Liver (tissue), 9 donors: Measurements from ENCODE around the gene ALG12. TPM values are rescaled to one million over a fixed set of nuclear protein-coding genes. Genes with fewer than 3 reads are reported as not detected.

ENCODE experiments used
- DNase-seq: peaks from one replicate; pipeline ENCODE4 v3.0.0-alpha.2; 2017; ENCODE audit warnings: low spot score
- H3K27ac ChIP-seq, 2 donors: one replicate each; pipeline ENCODE4 v1.7.0; 2013; ENCODE audit warnings: inconsistent platforms in 2 of 2, low read length in 2 of 2, control low read depth in 1 of 2, low read depth in 1 of 2, mild to moderate bottlenecking in 1 of 2
- H3K27me3 ChIP-seq, 4 donors: one replicate each; pipeline versions ENCODE4 v1.6.1 to v1.7.0; 2013; ENCODE audit warnings: low read length in 3 of 4, inconsistent platforms in 1 of 4, mild to moderate bottlenecking in 1 of 4, moderate library complexity in 1 of 4; ENCODE audit not compliant: control insufficient read depth in 4 of 4, insufficient read depth in 4 of 4
- H3K36me3 ChIP-seq, 4 donors: one replicate each; pipeline versions ENCODE4 v1.6.1 to v1.7.0; 2013; ENCODE audit warnings: low read length in 3 of 4, mild to moderate bottlenecking in 3 of 4, low read depth in 1 of 4, moderate library complexity in 1 of 4; ENCODE audit not compliant: control insufficient read depth in 4 of 4, insufficient read depth in 3 of 4
- H3K4me1 ChIP-seq, 4 donors: one replicate each; pipeline versions ENCODE4 v1.6.1 to v1.7.0; 2013; ENCODE audit warnings: low read length in 3 of 4, mild to moderate bottlenecking in 3 of 4, moderate library complexity in 1 of 4; ENCODE audit not compliant: control insufficient read depth in 4 of 4, insufficient read depth in 4 of 4
- H3K4me3 ChIP-seq, 3 donors: one replicate each; pipeline versions ENCODE4 v1.6.1 to v1.7.0; 2013; ENCODE audit warnings: low read length in 3 of 3, control low read depth in 1 of 3, low read depth in 1 of 3, mild to moderate bottlenecking in 1 of 3
- H3K9ac ChIP-seq, 2 donors: one replicate each; pipeline ENCODE4 v1.7.0; 2013; ENCODE audit warnings: low read length in 2 of 2, mild to moderate bottlenecking in 2 of 2, moderate library complexity in 2 of 2, control low read depth in 1 of 2, low read depth in 1 of 2
- H3K9me3 ChIP-seq, 4 donors: one replicate each; pipeline versions ENCODE4 v1.6.1 to v1.7.0; 2013; ENCODE audit warnings: low read length in 3 of 4; ENCODE audit not compliant: control insufficient read depth in 4 of 4
- EGR1 ChIP-seq, 2 donors: IDR thresholded peaks; 2 replicates each; pipeline ENCODE4 v1.6.1; 2016 to 2018; ENCODE audit warnings: antibody characterized with exemption in 2 of 2, low read depth in 2 of 2
- FOXA1 ChIP-seq: IDR thresholded peaks from 2 replicates; pipeline ENCODE4 v1.6.1; 2016; ENCODE audit warnings: antibody characterized with exemption
- GABPA ChIP-seq, 2 donors: IDR thresholded peaks in 1 of 2; conservative IDR thresholded peaks in 1 of 2; 2 replicates each; pipeline ENCODE4 v1.6.1; 2016; ENCODE audit warnings: antibody characterized with exemption in 2 of 2, mild to moderate bottlenecking in 1 of 2, moderate library complexity in 1 of 2
- HNF4A ChIP-seq, 2 donors: conservative IDR thresholded peaks; 2 replicates each; pipeline ENCODE4 v1.6.1; 2016; ENCODE audit warnings: antibody characterized with exemption in 2 of 2, mild to moderate bottlenecking in 2 of 2
- HNF4G ChIP-seq: IDR thresholded peaks from 2 replicates; pipeline ENCODE4 v1.6.1; 2016; ENCODE audit warnings: antibody characterized with exemption
- JUND ChIP-seq, 2 donors: IDR thresholded peaks; 2 replicates each; pipeline ENCODE4 v1.6.1; 2016; ENCODE audit warnings: antibody characterized with exemption in 2 of 2
- NR2F2 ChIP-seq: IDR thresholded peaks from 2 replicates; pipeline ENCODE4 v1.6.1; 2016; ENCODE audit warnings: antibody characterized with exemption
- RAD21 ChIP-seq, 2 donors: IDR thresholded peaks; 2 replicates each; pipeline ENCODE4 v1.6.1; 2016; ENCODE audit warnings: antibody characterized with exemption in 2 of 2, mild to moderate bottlenecking in 2 of 2
- RXRA ChIP-seq, 2 donors: IDR thresholded peaks; 2 replicates each; pipeline ENCODE4 v1.6.1; 2017 to 2018; ENCODE audit warnings: antibody characterized with exemption in 2 of 2, mild to moderate bottlenecking in 1 of 2
- SP1 ChIP-seq: IDR thresholded peaks from 2 replicates; pipeline ENCODE4 v1.6.1; 2018; ENCODE audit warnings: antibody characterized with exemption, mild to moderate bottlenecking
- TAF1 ChIP-seq: conservative IDR thresholded peaks from 2 replicates; pipeline ENCODE4 v1.6.1; 2016; ENCODE audit warnings: antibody characterized with exemption, mild to moderate bottlenecking
- YY1 ChIP-seq: IDR thresholded peaks from 2 replicates; pipeline ENCODE4 v1.6.1; 2016; ENCODE audit warnings: antibody characterized with exemption, mild to moderate bottlenecking
- WGBS: extraction: QIAGEN DNeasy Blood & Tissue Kit; methylation state at CpG from one replicate; pipeline ENCODE4 v1.1.7; 2013; 5-methylcytosine and 5-hydroxymethylcytosine counted together
- polyA plus RNA-seq, 2 donors: library from polyadenylated mRNA; stranded (reverse) in 1 of 2; unstranded in 1 of 2; fragments of 200-250 nt in 1 of 2; fragments of >200 nt in 1 of 2; fragmentation: Nextera tagmentation in 1 of 2; extraction: Ambion mirVana in 1 of 2; gene quantifications; one replicate each; pipeline versions ENCODE4 v1.2.1 to v1.2.3, GENCODE V29; 2013 to 2015
- total RNA-seq, 2 donors: library from RNA; depleted of rRNA; stranded (reverse); fragments of >200 nt; gene quantifications; one replicate each; pipeline ENCODE4 v1.2.3, GENCODE V29; 2014
- TF ChIP-seq, protein P1 (sequence below): IDR thresholded peaks from 2 replicates; pipeline ENCODE4 v1.6.1; 2016; ENCODE audit warnings: antibody characterized with exemption
- TF ChIP-seq, protein P2 (sequence below): fragments of 150-350 bp; IDR thresholded peaks from 2 replicates; pipeline ENCODE4 v1.5.1; 2017; ENCODE audit warnings: improper control_type of control experiment, low read depth, low read length; ENCODE audit not compliant: missing input control
- donor health status: healthy.
- donor health status: healthy.
- donor health status: healthy.
- donor health status: healthy.
- donor health status: healthy.

ALG12 gene
- total and polyA plus RNA-seq, 4 donors, result 10.4 to 20.2 (median 14.0) TPM

DNA sequence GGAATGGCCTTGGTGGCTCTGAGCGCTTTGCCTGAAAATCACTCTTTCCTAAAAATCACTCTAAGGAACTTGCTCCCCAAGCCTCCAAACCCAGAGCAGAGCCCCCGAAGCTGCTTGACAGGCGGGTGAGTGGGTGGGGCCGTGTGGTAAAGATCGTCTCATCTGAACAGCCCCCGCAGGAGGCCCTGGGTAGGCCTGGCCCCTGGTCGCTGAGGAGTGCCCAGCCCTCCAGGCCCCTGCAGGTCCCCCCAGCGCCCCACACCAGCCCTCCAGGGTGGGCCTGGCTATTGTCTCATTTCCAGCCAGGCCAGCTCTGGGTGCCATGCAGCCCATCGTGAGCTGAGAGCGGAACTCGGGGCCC, 25.1 kb upstream of the ALG12 start:
- H3K9ac ChIP-seq, result no peak overlapping the region

DNA sequence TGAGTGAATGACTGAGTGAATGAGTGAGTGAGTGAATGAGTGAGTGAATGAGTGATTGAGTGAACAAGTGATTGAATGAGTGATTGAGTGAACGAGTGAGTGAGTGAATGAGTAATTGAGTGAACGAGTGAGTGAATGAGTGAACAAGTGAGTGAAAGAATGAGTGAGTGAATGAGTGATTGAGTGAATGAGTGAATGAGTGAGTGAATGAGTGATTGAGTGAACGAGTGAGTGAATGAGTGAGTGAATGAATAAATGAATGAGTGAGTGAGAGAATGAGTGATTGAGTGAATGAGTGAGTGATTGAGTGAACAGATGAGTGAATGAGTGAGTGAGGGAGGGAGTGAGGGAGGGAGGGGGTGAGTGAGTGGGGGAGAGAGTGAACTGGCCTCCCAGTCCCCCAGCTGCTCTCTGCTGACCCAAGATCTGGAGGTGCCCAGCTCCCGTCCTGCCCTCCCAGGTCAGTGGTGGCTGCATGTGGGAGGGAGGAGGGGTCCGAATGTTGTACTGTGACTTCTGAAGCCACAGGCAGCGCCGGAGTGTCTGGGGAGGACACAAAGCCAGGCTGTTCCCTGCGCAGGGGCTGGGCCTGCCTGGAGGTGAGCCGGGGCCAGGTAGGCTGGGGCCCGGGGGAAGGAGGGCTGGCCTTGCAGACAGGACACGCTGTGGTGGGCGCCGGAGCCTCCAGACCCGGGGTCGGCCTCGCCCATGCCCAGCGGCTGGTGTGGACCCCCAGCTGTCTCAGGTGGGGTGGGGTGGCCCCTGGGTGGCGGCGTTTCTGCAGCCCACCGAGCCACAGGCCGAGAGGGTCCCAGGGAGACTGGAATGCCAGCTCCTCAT, 24.5 kb upstream of the ALG12 start:
- no peaks in the 10 kb centered on the region for H3K9me3 ChIP-seq
- no peak for TF ChIP-seq EGR1 (IDR thresholded peaks at IDR 0.05; ENCODE audit: low read depth in 2 of 2)
- no peak for TF ChIP-seq HNF4G
- no peak for TF ChIP-seq YY1
- no peak for TF ChIP-seq RAD21 (IDR thresholded peaks at IDR 0.05)
- no peak for TF ChIP-seq HNF4A (conservative IDR thresholded peaks at IDR 0.05)
- TF ChIP-seq, protein P1, sequence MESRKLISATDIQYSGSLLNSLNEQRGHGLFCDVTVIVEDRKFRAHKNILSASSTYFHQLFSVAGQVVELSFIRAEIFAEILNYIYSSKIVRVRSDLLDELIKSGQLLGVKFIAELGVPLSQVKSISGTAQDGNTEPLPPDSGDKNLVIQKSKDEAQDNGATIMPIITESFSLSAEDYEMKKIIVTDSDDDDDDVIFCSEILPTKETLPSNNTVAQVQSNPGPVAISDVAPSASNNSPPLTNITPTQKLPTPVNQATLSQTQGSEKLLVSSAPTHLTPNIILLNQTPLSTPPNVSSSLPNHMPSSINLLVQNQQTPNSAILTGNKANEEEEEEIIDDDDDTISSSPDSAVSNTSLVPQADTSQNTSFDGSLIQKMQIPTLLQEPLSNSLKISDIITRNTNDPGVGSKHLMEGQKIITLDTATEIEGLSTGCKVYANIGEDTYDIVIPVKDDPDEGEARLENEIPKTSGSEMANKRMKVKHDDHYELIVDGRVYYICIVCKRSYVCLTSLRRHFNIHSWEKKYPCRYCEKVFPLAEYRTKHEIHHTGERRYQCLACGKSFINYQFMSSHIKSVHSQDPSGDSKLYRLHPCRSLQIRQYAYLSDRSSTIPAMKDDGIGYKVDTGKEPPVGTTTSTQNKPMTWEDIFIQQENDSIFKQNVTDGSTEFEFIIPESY, result no peak
- no peak overlapping the region for H3K27ac ChIP-seq
- H3K36me3 ChIP-seq, result no peaks in the 10 kb centered on the region
- peaks cover 2 to 22% (median 18%) of the 10 kb centered on the region in 4 donors for H3K4me1 ChIP-seq
- DNase-seq, result no peak
- no peak overlapping the region for H3K4me3 ChIP-seq
- no peaks in the 10 kb centered on the region for H3K27me3 ChIP-seq
- H3K9ac ChIP-seq, result no peak overlapping the region
- WGBS, result 92% methylated on average over 21 of the region's 21 CpGs

More for the DNA sequence above, 25.1 kb upstream of the ALG12 start:
- Histone ChIP-seq H3K4me3 (peak overlapping the region in 1 of 3 donors; percentile 63), H3K36me3 (no peaks in the 10 kb centered on the region), H3K27me3 (no peaks in the 10 kb centered on the region), H3K4me1 (peaks cover 2 to 21% (median 18%) of the 10 kb centered on the region in 4 donors), H3K9me3 (no peaks in the 10 kb centered on the region), H3K27ac (no peak overlapping the region)
- no peak for TF ChIP-seq TAF1
- no peak for TF ChIP-seq GABPA (IDR thresholded peaks at IDR 0.05 in 1 of 2, conservative IDR thresholded peaks at IDR 0.05 in 1 of 2)
- TF ChIP-seq YY1, result no peak
- TF ChIP-seq NR2F2, result no peak
- TF ChIP-seq HNF4G, result no peak
- TF ChIP-seq, protein P2, sequence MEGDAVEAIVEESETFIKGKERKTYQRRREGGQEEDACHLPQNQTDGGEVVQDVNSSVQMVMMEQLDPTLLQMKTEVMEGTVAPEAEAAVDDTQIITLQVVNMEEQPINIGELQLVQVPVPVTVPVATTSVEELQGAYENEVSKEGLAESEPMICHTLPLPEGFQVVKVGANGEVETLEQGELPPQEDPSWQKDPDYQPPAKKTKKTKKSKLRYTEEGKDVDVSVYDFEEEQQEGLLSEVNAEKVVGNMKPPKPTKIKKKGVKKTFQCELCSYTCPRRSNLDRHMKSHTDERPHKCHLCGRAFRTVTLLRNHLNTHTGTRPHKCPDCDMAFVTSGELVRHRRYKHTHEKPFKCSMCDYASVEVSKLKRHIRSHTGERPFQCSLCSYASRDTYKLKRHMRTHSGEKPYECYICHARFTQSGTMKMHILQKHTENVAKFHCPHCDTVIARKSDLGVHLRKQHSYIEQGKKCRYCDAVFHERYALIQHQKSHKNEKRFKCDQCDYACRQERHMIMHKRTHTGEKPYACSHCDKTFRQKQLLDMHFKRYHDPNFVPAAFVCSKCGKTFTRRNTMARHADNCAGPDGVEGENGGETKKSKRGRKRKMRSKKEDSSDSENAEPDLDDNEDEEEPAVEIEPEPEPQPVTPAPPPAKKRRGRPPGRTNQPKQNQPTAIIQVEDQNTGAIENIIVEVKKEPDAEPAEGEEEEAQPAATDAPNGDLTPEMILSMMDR, result no peak
- DNase-seq, result no peak
- 90% methylated on average over 11 of the region's 11 CpGs for WGBS

DNA sequence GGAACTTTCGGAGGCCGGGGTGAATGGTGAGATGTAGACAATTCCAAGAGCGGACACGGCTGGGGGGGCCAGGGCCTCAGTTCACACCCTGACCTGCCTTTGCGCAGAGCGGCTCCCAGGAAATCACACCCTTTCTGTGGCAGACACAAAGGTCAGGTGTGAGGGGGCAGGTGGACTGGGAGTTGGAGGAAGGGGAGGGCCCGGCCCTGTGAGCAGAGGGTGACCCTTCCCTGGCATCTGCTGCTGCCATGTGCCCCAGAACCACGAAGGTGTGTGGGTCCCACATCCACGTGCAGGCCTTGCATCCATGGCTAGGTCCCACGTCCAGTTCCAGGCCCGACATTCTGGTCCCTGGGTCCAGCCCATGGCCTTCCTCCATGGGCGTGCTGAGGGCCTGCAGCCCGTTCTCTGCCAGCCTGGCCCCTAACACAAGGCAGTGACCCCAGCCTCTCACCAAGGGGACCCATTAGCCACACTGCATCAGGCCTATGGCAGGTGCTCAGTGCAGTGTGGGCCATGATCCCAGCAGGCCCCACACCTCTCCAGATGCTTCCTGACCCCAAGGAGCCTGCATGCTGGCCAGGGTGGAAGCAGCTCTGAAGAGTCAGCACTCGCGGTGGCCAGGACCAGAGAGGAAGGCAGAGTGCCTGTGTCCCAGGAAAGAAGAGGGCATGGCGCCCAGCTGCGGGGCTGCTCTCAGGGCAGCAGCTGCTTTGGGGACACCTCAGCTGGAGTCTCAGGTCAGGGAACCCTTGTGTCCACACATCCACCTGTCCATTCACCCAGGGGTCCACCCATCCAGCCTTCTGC, 23.5 kb upstream of the ALG12 start:
- Histone ChIP-seq H3K4me1 (peaks cover 2 to 30% (median 20%) of the 10 kb centered on the region in 4 donors), H3K27ac (no peak overlapping the region), H3K9ac (no peak overlapping the region), H3K36me3 (no peaks in the 10 kb centered on the region), H3K9me3 (no peaks in the 10 kb centered on the region), H3K4me3 (no peak overlapping the region), H3K27me3 (no peaks in the 10 kb centered on the region)
- no peak for DNase-seq
- 93% methylated on average over 17 of the region's 17 CpGs for WGBS
- TF ChIP-seq, protein P2, result no peak
- TF ChIP-seq FOXA1, result no peak
- TF ChIP-seq GABPA (IDR thresholded peaks at IDR 0.05 in 1 of 2, conservative IDR thresholded peaks at IDR 0.05 in 1 of 2), result no peak
- TF ChIP-seq JUND (IDR thresholded peaks at IDR 0.05), result no peak
- no peak for TF ChIP-seq NR2F2
- TF ChIP-seq TAF1, result no peak
- no peak for TF ChIP-seq SP1
- TF ChIP-seq, protein P1, result no peak
- TF ChIP-seq HNF4G, result no peak
- TF ChIP-seq RXRA (IDR thresholded peaks at IDR 0.05), result no peak
